Activated CD8-positive, alpha-beta memory T cell treated with anti-CD3 and anti-CD28 coated beads for 4 hours (primary cell): ENCODE results near the gene ETFB.

Source experiments
- DNase-seq, 2 donors: peaks; one replicate each; pipeline ENCODE4 v3.0.0-alpha.2; 2020; ENCODE audit warnings: low read depth in 2 of 2

The ETFB gene

GRCh38 chr19:51351266-51351990, 14.8 kb downstream of the ETFB start:
- DNase-seq = no peak

- no peak for DNase-seq
Observed at GRCh38 chr19:51347209-51347928, 18.8 kb downstream of the ETFB start.

- no peak for DNase-seq
Observed at GRCh38 chr19:51346742-51347141, 19.4 kb downstream of the ETFB start.

DNA sequence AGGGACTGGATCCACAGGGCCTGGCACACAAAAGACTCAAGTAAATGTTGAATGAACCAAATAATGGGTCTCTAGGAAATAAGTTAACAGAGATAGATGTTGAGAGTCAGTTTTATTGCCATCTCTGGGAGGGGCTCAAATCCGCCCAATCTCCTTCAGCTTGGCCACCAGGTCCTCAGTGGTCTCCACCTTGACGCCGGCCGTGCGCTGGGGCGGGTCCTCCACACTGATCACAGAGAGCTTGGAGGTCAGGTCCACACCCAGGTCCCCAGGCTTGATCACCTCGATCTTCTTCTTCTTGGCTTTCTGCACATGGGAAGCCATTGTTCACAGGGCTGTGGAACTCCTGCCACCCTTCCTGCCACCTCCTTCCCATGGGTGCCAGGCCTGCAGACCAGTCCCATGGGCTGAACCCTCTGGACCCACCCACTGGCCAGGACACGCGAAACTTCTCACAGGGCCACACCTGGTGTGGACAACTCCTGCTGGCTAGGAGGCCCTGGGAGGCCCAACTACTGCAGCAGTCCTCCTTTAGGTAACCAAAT, 21.0 kb downstream of the ETFB start:
- DNase-seq = no peak

DNA sequence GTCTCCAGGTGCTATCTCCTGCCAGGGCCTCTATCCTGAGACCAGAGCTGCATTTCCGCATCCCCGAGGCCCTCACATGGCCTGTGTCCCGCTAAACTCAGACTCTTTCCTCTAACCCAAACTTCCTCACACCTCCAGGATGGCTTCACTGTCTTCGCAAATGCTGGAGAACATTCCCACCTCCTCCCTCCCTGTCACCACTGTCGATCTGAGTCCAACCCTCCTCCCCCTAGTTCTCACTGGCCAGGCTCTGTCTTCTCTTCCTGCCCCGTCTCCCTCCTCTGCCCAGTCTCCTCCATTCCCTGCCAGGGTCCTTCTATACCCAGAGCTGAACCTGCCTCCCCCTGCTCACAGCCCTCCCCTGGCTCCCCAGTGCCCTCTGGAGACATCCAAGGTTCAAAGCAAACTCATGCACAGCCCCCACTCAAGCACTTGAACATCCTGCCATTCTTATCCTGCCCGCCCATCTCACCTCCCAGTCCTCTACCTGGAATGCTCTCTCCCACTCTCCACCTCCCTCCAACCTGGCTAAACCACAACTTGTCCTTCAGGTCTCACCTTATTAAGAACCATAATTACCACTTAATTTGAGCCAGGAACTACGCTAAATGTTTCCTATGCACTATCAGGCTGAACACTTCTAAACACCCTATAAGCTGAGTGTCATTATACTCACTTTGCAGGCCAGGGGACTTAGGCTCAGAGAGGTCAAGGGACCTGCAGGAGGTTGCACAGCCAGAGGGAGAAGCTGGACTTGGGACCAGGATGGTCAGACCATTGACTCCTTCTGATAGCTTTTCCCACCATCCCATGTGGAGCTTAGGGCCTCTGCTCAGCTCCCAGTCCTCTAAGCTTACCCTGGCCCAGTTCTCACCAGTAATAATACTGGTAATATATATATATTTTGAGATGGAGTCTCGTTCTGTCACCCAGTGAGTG, 23.3 kb downstream of the ETFB start:
- no peak for DNase-seq

DNA sequence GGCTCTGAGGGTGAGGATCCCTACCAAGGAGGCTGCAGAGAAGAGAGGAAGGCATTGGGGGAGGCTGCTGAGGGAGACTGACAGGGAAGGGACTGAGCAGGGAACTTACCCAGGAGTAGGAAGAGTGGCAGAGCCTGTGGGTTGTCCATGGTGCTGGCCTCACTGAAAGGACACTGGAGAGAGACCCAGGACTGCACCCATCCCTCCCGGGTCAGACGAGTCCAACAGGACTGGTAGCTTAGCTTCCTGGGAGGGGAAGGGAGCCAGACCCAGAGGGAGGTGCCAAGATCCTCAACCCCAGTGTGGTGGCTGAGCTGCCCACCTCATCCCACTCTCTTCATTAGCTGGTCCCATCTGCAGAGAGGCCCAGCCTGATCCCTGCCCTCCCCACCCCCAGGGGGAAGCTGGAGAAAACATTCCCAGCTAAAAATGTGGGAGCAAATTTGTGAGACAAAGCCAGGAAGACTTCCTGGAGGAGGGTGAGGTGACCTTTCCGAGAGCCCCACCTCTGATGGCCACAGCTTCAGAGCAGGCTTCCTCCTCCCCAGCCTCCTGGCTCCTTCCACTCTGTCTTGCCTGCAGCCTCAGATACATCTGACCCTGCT, 24.1 kb downstream of the ETFB start, which contains the start of gene VSIG10L:
VSIG10L (minus strand) TSS at position 164 of the 605 bp plus-strand sequence; CDS start at position 149, 15 bp downstream.
- DNase-seq = no peak

DNA sequence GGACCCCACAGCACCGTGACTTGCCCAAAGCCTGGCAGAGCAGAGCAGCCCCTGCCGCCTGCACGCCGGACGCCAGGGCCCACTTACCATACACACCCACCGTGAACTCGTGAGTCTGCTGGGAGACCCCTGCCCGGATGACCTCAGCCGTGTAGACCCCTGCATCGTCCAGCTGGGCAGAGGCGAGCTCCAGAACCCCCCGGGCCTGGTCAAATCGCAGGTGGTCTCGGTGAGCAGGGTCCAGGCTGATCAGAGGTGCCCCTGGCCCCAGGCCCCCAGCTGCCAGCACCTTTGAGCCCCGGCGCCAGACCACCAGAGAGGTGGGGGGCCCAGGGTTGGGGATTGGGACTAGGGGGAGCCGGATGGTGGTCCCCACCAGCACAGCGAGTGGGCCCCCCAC, 25.1 kb downstream of the ETFB start:
- no peak for DNase-seq

DNA sequence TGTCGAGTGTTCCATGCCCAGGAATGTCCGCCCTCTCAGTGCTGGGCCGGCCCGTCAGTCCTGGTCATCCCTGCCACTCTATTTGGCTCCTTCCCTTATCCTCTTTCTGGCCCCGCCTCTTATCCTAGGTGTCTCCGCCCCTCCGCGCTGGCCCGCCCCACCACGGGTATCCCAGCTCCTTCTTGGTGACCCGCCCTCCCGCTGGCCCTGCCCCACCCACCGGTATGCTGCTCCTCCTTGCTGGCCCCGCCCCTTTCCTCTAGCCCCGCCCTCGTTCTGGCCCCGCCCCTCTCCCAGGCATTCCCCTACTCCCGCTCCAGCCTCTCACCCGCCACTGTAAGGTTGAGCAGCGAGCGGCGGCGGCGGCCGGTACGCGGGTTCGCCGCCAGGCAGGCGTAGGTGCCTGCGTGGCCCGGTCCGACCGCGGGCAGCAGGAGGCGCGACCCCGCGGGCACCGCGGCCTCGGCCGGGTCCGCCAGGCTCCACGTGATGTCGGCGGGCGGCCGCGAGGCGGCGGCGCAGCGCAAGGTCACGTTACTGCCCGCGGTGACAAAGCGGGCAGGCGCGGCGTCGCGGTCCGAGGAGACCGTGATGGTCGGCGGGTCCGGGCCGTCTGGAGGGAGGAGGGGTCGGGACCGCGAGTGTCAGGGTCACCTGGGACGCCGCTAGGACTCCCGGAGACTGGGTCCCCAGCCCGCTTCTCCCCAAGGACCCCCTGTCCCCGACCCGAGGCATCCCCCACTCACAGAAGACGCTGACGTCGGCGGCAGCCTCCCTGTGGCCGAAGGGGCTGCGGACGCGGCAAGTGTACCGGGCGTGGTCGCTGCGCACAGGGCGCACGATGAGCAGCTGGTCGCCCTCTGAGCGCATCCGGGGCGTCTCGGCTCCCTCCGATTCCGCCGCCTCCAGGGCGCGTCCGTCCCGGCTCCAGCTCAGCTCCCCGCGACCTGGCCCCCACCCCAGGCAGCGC, 26.2 kb downstream of the ETFB start:
- peak; percentile 82 to 87 for DNase-seq

- no peak for DNase-seq
Observed at GRCh38 chr19:51339313-51339686, 26.9 kb downstream of the ETFB start.

DNA sequence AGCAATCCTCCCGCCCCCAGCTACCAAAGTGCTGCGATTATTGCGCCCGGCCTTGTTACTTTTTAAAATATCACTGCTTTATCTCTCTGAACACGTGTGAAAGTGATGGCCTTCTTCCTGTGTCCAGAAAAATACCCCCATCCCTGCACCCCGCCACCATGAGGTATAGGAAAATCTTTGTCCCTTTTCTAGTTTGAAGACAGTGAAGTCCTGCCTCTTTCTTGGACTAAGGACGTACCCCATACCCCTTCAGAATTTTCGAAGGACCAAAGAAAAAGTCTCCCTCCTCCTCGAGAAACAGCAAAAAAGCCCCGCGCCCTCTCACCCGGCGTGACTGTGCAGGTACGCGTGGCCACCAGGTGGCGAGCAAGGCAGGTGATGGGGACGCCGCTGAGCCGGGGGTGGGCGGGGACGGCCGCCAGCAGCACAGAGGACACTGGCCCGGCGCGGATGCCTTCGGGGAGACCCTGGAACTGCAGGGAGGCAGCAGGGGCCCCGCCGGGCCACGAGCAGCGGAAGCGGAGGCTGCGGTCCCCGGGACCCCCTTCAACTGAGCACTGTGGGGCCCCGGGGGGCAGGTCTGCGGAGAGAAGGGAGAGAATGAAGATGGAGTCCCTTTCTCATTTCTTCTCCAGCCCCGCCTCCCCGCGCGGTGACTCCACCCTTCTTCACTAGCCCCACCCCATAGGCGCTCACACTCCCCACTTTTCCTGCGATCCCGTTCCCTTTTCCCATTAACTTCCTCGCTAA, 27.4 kb downstream of the ETFB start:
- peak; percentile 69 to 73 for DNase-seq

DNA sequence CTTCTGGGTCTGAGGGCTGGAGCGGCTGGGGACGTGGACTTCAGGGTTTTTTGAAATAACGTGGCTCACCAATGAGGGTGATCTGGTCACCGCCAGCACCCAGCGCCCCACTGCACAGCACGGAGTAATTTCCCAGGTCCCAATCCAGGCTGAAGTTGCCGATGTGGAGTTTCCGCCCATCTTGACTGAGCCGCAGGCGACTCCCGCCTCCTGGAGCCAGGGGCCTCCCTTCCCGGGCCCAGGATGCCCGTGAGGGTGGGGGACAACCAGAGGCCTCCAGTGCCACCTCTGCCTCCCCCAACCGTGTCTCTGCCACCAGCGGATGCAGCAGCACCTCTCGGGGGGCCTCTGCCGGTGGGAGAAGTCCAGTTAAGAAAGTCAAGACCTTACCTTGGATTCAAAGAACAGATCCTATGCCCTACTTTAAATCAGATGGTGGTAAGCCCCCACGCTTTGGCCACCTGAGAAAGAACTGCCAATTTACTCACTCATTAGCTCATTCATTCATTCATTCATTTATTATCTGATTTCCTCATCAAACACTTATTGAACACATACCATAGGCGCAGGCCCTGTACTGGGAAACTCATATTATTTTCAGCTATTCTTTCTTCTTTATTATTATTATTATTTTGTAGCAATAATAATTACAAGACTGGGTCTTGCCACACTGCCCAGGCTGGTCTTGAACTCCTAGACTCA, 28.2 kb downstream of the ETFB start:
- DNase-seq = no peak

DNA sequence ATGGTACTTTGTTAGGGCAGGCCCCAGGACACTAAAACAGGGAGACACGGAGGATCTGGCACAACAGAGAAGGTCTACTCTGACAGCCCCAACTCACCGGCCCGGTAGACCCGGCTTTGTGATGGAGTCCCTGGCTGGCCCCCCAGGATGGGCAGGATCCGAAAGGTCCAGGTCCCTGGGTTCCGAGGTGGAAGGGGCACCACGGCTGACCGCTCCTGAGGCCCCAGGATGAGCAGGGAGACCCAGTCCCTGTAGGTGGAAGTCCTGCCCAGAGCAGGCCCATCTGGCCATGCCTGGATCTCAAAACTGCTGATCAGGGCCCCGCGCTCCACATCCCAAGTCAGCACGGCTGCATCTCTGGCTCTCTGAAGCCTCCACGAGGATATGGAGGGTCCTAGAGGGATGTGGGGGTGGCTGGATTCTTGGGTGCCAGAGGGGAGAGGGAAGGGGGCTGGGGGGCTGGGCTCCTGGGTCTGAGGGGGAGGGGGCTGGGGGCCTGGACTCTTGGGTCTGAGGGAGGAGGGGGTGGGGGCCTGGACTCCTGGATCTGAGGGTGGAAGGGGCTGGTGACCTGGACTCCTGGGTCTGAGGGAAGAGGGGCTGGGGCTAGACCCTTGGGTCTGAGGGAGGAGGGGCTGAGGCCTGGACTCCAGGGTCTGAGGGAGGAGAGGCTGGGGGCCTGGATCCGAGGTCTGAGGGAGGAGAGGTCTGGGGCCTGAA, 28.9 kb downstream of the ETFB start:
- DNase-seq = no peak

GRCh38 chr19:51333836-51334460, 32.2 kb downstream of the ETFB start:
- no peak for DNase-seq

GRCh38 chr19:51331716-51332115, 34.5 kb downstream of the ETFB start:
- DNase-seq = no peak

DNA sequence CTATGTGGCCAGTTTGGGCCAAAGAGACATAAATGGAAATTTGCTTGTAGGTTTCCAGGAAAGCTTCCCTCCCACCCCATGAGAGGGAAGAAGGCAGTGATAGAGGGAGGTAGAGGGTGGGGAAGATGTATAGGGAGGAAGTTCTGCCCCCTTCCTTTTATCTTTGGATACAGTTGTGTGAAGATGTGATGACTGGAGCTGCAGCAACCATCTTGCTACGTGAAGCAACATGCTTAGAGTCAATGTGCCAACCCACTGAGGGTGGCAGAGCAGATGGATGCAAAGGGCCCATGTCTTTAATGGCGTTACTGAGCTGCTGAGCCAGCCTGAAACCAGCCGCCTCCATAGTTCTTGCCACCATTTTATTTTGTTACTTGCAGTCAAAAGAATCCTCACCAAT, 35.0 kb downstream of the ETFB start:
- no peak for DNase-seq

- no peak for DNase-seq
Observed at GRCh38 chr19:51330366-51330765, 35.8 kb downstream of the ETFB start.

- DNase-seq = no peak
Observed at GRCh38 chr19:51329411-51329810, 36.8 kb downstream of the ETFB start.
